CD4-positive, alpha-beta T cell treated with Interferon gamma for 1 hour (primary cell): ENCODE data around the gene ZMYND19.
"Not testable (repeated sequence)": the region's sequence is repeated elsewhere in the genome, so short reads cannot be mapped to it uniquely, and the experiment has no call there.

Experiments used
- DNase-seq: peaks from one replicate; pipeline ENCODE4 v3.0.0-alpha.2; 2020

ZMYND19 gene

DNA sequence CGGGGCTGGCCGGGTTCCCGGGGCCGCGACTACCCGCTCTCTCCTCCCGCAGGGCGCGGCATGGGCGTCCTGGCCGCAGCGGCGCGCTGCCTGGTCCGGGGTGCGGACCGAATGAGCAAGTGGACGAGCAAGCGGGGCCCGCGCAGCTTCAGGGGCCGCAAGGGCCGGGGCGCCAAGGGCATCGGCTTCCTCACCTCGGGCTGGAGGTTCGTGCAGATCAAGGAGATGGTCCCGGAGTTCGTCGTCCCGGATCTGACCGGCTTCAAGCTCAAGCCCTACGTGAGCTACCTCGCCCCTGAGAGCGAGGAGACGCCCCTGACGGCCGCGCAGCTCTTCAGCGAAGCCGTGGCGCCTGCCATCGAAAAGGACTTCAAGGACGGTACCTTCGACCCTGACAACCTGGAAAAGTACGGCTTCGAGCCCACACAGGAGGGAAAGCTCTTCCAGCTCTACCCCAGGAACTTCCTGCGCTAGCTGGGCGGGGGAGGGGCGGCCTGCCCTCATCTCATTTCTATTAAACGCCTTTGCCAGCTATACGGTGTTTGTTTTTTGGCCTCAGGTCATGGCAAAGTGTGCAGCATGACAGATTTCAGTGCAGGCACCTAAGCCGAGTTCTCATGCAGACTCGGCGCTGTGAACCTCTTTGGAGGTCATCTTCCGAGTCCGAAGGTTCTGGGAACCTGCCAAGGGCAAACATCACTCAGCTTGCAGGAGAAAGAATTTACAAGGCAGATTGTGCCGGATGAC lies 38.1 kb downstream of the ZMYND19 start:
- DNase-seq = peak; percentile 16

DNA sequence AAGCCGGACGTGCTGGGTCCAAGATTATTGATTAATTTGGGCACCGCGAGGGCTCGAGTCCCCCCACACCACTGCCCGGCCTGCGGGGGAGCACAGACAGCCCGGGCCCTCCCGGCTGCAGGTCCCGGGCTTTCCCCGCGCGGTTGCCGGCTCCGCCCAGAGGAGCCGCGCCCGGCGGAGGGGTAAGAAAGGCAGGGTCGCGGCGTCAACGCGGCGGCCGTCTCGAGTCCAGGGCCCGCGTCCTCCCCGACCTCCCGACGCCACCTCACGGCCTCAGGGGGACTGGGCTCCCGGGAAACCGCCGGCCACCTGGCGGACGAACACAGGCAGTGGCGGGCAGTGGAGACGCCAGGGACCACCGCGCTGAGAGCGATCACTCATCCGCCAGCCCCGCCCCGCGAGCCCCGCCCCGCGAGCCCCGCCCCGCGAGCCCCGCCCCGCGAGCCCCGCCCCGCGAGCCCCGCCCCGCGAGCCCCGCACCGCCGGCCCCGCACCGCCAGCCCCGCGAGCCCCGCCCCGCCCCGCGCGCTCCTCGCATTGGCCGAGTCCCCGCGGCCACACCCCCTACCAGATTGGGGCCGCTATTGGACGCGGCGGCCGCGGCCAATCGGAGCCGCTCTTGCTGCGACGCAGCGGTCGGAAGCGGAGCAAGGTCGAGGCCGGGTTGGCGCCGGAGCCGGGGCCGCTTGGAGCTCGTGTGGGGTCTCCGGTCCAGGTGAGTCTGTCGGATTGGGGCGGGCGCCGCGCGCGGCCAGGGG lies 38.9 kb downstream of the ZMYND19 start, which contains the start of gene MRPL41:
MRPL41 (plus strand) TSS at position 616 of the 758 bp plus-strand sequence. CDS start 203 bp downstream, outside the sequence.
- peak; percentile 90 for DNase-seq

DNA sequence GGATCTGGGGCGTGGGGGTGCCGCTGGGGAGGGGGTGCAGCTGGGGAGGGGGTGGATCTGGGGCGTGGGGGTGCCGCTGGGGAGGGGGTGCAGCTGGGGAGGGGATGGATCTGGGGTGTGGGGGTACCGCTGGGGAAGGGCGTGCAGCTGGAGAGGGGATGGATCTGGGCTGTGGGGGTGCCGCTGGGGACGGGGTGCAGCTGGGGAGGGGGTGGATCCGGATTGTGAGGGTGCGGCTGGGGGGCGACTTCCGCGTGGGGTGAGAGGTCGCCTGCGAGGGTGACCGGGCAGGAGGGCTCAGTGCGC lies 39.4 kb downstream of the ZMYND19 start:
- not testable (repeated sequence) for DNase-seq

DNA sequence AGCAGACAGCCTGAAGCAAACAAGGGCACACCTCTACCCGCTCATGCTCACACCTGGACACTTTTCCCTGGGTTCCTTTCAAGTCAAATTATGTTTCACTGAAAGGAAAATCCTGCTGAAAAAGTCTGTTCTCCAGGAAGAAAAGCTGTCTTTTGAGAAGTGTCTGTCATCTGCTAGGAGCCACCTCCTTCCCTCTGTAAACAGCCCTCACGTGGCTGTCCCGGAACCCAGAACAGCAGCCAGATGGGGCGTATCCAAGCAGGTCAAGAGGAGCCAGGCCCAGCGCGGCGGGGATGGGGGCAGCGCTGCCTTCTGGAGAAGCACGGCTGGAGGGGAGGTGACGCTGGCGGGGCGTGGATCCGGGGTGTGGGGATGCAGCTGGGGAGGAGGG lies 40.1 kb downstream of the ZMYND19 start, which contains the start of gene PNPLA7:
PNPLA7 (minus strand) TSS at position 172 of the 391 bp plus-strand sequence. CDS start 205 bp downstream, outside the sequence.
- DNase-seq = peak; percentile 42

DNA sequence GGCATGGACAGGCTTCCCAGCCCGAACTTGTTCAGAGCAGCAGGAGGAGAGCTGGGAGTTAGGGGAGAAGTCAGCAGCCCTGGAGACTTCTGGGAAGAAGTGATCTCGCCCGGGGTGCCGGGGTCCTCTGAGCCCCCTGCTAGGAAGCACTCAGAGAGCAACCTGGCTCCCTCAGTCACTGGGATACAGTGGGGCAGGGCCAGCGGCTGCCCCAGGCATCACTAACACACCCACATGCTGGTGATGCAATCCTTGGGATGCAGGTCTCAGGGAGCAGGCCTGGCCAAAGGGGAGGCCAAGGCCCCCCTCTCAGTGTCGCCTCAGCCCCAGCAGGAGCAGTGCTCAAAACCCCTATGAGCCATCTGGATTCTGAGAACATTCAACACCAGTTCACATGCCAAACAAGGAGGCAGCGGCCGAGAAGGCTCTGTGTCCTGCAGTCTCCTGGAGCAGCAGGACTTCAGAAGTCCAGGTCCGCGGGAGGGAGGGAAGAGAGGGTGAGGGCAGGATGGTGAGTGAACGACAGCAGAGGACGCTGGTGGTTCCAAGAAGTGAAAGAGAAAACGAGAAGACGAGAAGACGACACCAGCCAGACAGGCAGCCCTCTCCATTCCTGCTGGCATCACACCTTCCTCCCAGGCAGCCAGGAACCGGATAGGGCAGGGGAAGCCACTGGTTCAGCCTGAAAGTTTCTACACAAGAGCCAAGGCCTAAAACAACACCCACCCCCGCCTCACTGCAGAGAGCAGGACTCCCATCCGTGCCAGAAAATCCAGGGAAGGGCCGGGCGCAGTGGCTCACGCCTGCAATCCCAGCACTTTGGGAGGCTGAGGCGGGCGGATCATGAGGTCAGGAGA lies 42.4 kb downstream of the ZMYND19 start:
- DNase-seq = no peak

DNA sequence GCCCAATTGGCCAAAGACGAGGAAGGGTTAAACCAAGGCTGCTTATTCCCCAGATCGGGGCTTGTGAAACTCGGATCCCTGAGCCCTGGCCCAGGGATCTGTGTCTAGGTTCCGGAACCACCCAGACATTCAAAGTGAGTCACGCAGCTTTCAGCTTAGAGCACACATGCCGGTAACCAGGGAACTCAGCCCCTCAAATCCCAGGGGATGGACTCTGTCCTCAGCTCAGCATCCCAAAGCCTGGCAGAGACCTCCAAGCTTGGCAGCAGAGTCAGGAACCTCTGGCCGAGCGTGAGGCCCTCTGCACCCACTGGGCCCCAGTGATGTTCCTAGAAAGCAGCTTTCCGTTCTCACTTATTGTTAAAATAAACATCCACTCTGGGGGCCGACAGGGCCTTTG lies 45.2 kb downstream of the ZMYND19 start:
- no peak for DNase-seq

DNA sequence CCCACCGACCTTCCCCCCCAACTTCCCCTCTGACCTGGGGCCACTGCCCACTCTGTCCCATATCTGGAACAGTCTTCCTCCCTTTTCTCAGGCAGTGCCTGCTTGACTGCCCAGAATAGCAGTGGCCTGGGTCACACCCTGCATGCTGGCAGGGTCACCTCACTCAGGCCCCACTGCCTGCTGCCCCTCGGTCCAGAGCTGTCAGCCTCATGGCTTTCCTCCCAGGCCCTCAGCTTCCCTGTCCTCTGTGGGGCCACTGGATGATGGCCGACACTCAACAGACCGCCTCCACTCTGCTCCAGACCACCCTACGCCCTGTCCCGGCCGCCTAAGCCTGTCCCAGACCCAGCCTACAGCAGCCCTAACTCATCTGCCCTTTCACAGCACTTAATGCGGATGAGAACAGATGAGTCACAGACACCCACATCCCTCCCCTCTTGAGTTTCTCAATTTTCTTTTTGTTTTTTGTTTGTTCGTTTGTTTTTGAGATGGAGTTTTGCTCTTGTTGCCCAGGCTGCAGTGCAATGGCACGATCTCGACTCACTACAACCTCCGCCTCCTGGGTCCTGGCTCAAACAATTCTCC lies 46.0 kb downstream of the ZMYND19 start:
- no peak for DNase-seq

DNA sequence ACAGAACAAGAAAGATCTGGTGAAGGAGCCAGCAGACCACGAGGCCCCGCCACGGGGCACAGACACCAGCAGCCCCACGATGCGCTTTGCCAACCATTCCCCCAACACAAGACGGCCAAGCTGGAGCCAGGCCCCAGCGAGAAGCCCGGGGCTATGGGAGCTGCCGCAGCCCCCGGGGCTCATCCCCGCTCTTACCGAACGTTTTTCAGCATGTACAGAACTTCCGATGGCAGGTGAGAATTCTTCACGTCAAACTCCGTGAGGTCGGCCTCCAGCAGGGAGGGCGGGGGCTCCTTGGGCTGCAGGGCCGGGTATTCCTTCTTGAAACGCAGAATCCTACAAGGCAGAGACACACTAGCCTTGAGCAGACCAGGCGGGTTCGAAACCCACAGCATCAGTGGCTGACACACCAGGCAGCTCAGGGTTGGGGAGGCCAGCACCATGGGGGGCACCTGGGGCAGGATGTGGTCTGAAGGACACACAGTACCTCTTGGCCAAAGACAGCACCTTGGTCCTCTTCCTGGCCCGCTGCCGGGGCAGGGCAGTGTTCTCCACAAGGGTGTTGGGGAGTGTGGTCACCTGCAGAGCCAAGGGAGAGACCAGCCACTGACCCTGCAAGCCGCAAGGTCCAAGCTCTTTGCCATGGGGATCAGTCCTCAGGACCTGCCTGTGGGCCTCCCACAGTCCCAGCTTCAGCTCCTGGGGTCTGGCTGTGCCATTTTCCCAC lies 46.9 kb downstream of the ZMYND19 start:
- no peak for DNase-seq

DNA sequence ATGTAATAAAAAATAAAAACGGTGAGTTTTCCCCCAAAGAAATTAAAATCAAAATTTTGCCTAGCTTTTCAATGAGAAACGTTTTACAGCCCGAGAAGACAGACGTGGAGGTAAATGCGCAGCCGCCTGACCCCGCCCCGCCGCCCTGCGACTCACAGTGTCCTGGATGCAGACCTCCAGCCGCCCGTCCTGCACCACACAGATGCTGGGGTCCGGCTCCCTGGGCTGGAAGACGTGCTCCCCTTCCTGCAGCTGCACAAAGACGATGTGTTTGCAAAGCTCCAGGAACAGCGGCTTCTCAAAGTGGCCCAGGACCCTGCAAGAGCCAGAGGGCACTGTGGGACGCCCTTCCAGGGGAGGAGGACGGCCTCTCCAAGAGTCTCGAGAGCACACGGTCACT lies 47.8 kb downstream of the ZMYND19 start:
- no peak for DNase-seq

DNA sequence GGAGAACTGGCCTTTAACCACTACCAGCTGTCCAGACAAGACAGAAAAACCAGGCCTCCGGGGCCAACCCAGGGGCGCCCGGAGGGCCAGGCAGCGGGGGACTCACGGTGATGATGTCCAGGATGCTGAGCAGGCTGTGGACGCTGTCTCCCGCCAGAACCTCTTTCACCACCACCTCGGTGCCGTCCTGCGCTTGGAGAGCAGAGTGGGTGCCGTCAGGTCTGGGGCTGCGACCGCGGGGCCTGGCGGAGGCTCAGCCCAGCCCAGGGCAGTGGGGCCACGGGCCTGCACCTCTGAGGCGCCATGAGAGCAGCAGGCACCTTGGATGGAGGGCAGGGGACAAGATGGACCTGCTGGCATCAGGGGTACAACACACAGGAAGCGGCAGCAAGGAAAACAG lies 49.8 kb downstream of the ZMYND19 start:
- DNase-seq = no peak

DNA sequence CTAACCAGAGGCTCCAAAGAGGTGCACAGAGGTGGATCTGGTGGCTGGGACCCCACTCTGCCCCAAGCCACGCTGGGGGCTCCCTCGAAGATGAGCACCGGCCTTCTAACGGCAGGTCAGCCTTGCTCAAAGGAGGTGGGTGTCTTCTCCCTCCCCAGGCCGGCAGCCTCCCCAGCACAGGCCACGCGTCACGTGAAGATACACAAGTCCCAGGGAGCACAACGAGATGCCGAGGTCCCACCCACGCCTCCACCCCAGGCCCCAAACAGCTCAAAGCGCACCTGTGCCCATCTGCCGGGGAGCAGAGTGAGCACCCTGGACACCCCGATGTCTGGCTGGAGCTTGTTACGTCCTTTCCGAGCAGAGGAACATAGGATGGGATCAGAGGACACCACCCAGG lies 52.3 kb downstream of the ZMYND19 start:
- DNase-seq = no peak

DNA sequence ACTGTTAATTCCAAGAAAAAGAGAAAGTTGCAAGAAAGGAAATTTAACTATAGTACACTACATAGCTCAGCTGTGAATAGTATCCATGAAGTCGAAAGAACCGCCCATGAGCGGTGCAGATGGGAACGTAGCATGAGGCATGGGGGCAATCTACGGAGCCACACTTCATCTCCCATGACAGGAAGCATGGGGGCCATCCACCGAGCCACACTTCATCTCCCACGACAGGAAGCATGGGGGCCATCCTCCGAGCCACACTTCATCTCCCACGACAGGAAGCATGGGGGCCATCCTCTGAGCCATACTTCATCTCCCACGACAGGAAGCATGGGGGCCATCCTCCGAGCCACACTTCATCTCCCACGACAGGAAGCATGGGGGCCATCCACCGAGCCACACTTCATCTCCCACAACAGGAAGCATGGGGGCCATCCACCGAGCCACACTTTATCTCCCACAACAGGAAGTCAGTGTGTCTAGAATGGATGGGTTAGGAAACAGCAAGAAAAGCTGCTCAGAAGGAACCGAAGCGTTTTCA lies 53.6 kb downstream of the ZMYND19 start:
- not testable (repeated sequence) for DNase-seq

DNA sequence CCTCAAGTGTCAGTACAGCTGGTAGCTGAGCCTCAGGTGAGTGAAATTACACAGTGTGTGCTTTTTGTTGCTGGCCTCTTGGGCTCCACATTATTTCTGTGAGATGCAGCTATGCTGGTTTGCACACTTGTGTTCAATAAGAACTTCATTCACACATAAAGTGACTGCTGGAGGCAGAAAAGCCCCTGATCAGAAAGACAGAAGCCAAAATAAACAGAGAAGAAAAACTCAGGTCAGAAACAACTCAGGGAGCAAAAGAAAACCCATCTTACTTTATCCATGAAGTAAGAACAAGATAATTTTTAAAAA lies 55.2 kb downstream of the ZMYND19 start:
- DNase-seq = no peak

DNA sequence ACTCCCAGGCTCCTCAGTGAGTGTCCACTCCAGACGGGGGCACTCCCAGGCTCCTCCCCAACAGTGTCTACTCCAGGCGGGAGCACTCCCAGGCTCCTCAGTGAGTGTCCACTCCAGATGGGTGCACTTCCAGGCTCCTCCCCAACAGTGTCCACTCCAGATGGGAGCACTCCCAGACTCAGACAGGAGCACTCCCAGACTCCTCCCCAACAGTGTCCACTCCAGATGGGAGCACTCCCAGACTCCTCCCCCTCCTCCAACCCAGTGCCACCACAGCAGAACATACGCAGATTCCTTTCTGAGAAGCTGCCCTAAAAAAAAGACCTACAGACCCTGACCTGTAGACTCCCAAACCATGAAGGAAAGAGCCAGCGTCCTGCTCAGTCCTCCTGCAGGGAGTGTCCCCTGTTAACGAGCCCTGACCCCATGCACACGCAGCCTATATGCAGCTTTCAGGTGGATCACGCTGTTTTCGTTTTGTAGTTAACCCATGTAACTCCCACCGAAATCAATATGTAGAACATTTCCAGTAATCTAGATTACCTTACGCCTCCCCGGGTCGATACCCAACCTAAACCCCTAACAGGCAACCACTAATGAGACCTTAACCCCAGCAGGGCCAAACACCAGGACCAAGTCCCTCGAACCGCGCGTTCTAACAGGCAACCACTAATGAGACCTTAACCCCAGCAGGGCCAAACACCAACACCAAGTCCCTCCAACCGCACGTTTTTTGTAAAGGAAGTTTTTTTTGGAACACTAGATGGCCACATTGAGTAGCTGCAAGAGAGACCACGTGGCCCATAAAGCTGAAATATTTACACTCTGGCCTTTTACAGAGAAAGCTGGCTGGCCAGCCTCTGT lies 55.8 kb downstream of the ZMYND19 start:
- DNase-seq = no peak

DNA sequence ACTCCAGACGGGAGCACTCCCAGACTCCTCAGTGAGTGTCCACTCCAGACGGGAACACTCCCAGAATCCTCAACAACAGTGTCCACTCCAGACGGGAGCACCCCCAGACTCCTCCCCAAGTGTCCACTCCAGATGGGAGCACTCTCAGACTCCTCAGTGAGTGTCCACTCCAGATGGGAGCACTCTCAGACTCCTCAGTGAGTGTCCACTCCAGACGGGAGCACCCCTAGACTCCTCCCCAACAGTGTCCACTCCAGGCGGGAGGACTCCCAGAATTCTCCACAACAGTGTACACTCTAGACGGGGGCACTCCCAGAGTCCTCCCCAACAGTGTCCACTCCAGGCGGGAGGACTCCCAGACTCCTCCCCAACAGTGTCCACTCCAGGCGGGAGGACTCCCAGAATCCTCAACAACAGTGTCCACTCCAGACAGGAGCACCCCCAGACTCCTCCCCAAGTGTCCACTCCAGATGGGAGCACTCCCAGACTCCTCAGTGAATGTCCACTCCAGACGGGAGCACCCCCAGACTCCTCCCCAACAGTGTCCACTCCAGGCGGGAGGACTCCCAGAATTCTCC lies 57.3 kb downstream of the ZMYND19 start:
- DNase-seq = not testable (repeated sequence)
